Endothelial cell of umbilical vein (primary cell): ENCODE data around the gene TGM4. TPM values are rescaled to one million over a fixed set of nuclear protein-coding genes. Genes with fewer than 3 reads are reported as not detected.
"Not testable (repeated sequence)": the region's sequence is repeated elsewhere in the genome, so short reads cannot be mapped to it uniquely, and the experiment has no call there.

ENCODE experiments used
- BruUV-seq: library from RNA; stranded (reverse); fragments of 400-500 nt; replicated peaks from 2 replicates; lab custom pipeline; 2021; lab: Mats Ljungman, UMichigan
- CTCF ChIA-PET: fragments of 300-600, 350-600 bp; sonication (Branson Sonifier 250); formaldehyde crosslinking; loops from one replicate; lab custom pipeline; 2021; ENCODE audit warnings: antibody characterized with exemption, inconsistent platforms; lab: Charles Lee
- POLR2A ChIA-PET: fragments of 300-600, 350-600 bp; sonication (Branson Sonifier 250); formaldehyde crosslinking; loops from one replicate; lab custom pipeline; 2021; ENCODE audit warnings: antibody characterized with exemption, inconsistent platforms; lab: Charles Lee
- DNase-seq: peaks from one replicate; pipeline ENCODE4 v3.0.0-alpha.2; 2011; ENCODE audit warnings: low read depth, low spot score
- FAIRE-seq: peaks from 2 replicates; lab custom pipeline; 2011; peaks lifted over from hg19 to GRCh38; lab: Jason Lieb, UNC
- H2AFZ ChIP-seq: 2 replicates; pipeline ENCODE4 v1.6.0; 2012; ENCODE audit warnings: low read depth, low read length, control low read depth, inconsistent platforms
- H3K27ac ChIP-seq: 2 replicates; pipeline ENCODE4 v1.5.1; 2011; ENCODE audit warnings: low read depth, mild to moderate bottlenecking, control low read depth, low read length, moderate library complexity; ENCODE audit not compliant: insufficient read depth
- H3K27me3 ChIP-seq, 2 experiments: 2 replicates each; pipeline versions ENCODE4 v1.6.0 to v1.6.1; 2011; ENCODE audit warnings: low read length in 2 of 2, mixed read lengths in 1 of 2; ENCODE audit not compliant: control insufficient read depth in 2 of 2, insufficient read depth in 2 of 2
- H3K36me3 ChIP-seq, 2 experiments: 2 replicates in 1 of 2; 3 replicates in 1 of 2; pipeline ENCODE4 v1.5.1; 2011; ENCODE audit warnings: low read length in 2 of 2, mild to moderate bottlenecking in 1 of 2, moderate library complexity in 1 of 2; ENCODE audit not compliant: control insufficient read depth in 2 of 2, insufficient read depth in 2 of 2; ENCODE audit errors: extremely low read depth in 1 of 2
- H3K4me1 ChIP-seq: 3 replicates; pipeline ENCODE4 v1.5.1; 2011; ENCODE audit warnings: mild to moderate bottlenecking, low read length; ENCODE audit not compliant: control insufficient read depth, insufficient read depth; ENCODE audit errors: extremely low read depth
- H3K4me2 ChIP-seq: 2 replicates; pipeline ENCODE4 v1.6.1; 2011; ENCODE audit warnings: low read length, control low read depth, mixed read lengths; ENCODE audit not compliant: insufficient read depth
- H3K4me3 ChIP-seq, 3 experiments: fragments of 200-600 bp in 1 of 3; sonication (generic), shearing (Covaris generic) in 1 of 3; replicated peaks in 1 of 3; 2 replicates each; pipeline ENCODE4 v1.5.1; 2011 to 2016; ENCODE audit warnings: control low read depth in 3 of 3, low read length in 3 of 3, mild to moderate bottlenecking in 2 of 3, inconsistent platforms in 1 of 3, low read depth in 1 of 3, moderate library complexity in 1 of 3; ENCODE audit not compliant: insufficient read depth in 1 of 3
- H3K79me2 ChIP-seq: 2 replicates; pipeline ENCODE4 v1.6.0; 2012; ENCODE audit warnings: low read length, inconsistent platforms; ENCODE audit not compliant: control insufficient read depth, insufficient read depth
- H3K9ac ChIP-seq: replicated peaks from 2 replicates; pipeline ENCODE3; 2011; ENCODE audit warnings: low read length, control low read depth; ENCODE audit not compliant: insufficient read depth; ENCODE audit errors: extremely low read depth
- H3K9me1 ChIP-seq: replicated peaks from 3 replicates; pipeline ENCODE4 v1.6.0; 2011; ENCODE audit warnings: mild to moderate bottlenecking, low read length; ENCODE audit not compliant: control insufficient read depth, insufficient read depth; ENCODE audit errors: extremely low read depth
- H3K9me3 ChIP-seq: replicated peaks from 2 replicates; pipeline ENCODE4 v1.5.1; 2012; ENCODE audit warnings: low read length, inconsistent platforms; ENCODE audit not compliant: control insufficient read depth, insufficient read depth
- H4K20me1 ChIP-seq: replicated peaks from 2 replicates; pipeline ENCODE3; 2011; ENCODE audit warnings: mild to moderate bottlenecking, low read length; ENCODE audit not compliant: control insufficient read depth, insufficient read depth; ENCODE audit errors: extremely low read depth
- EZH2 ChIP-seq: IDR thresholded peaks from 2 replicates; pipeline ENCODE4 v1.6.1; 2012; ENCODE audit warnings: borderline replicate concordance, low read depth, mild to moderate bottlenecking, moderate library complexity, low read length, inconsistent platforms; ENCODE audit not compliant: severe bottlenecking
- FOS ChIP-seq: IDR thresholded peaks from 2 replicates; pipeline ENCODE4 v1.6.1; 2011; ENCODE audit warnings: mild to moderate bottlenecking, low read length, moderate library complexity, borderline replicate concordance; ENCODE audit not compliant: insufficient read depth
- JUN ChIP-seq: IDR thresholded peaks from 2 replicates; pipeline ENCODE4 v1.6.1; 2011; ENCODE audit warnings: borderline replicate concordance, low read depth; ENCODE audit not compliant: insufficient read length, insufficient read depth
- MYC ChIP-seq: IDR thresholded peaks from one replicate; pipeline ENCODE4 v1.6.1; 2011; ENCODE audit warnings: mild to moderate bottlenecking, low read depth, low read length
- POLR2A ChIP-seq: IDR thresholded peaks from 2 replicates; pipeline ENCODE4 v1.6.1; 2012; ENCODE audit warnings: low read depth, mild to moderate bottlenecking, control low read depth, low read length
- POLR2AphosphoS5 ChIP-seq: IDR thresholded peaks from 2 replicates; pipeline ENCODE4 v1.6.1; 2012; ENCODE audit warnings: low read depth, mild to moderate bottlenecking, control low read depth, low read length, moderate library complexity; ENCODE audit not compliant: insufficient read depth
- dilution Hi-C: fragments of 300-500 bp; cut with MboI; formaldehyde crosslinking; loops from one replicate; pipeline ENCODE4 v1.15.0; 2019; ENCODE audit warnings: low sequenced_read_pairs; ENCODE audit not compliant: extremely low pct_ligation_motif_present
- intact Hi-C: fragments of 100-400 bp; cut with micrococcal nuclease; formaldehyde crosslinking; loops from one replicate; pipeline ENCODE4 v1.10.0; 2022
- polyA plus RNA-seq, 4 experiments: library from polyadenylated mRNA; depleted of rRNA in 3 of 4; stranded (reverse) in 3 of 4; unstranded in 1 of 4; fragments of >200 nt; gene quantifications; 2 replicates each; pipeline versions ENCODE4 v1.2.1 to v1.2.3, GENCODE V29; 2011 to 2012; ENCODE audit warnings: missing spikeins in 1 of 4
- total RNA-seq: library from RNA; stranded (reverse); gene quantifications from 2 replicates; pipeline ENCODE4 v1.2.3, GENCODE V29; 2021
- TF ChIP-seq, protein P1 (sequence below): IDR thresholded peaks from 2 replicates; pipeline ENCODE4 v1.6.1; 2011; ENCODE audit not compliant: insufficient read depth, insufficient read length
- TF ChIP-seq, protein P2 (sequence below), 2 donors: IDR thresholded peaks; 1 replicate in 1 of 2; 2 replicates in 1 of 2; pipeline ENCODE4 v1.5.1; 2011; ENCODE audit warnings: low read length in 2 of 2, mild to moderate bottlenecking in 2 of 2, moderate library complexity in 2 of 2, control low read depth in 1 of 2, inconsistent platforms in 1 of 2, low read depth in 1 of 2; ENCODE audit not compliant: insufficient read depth in 1 of 2; ENCODE audit errors: extremely low read depth in 1 of 2

The TGM4 gene
- total and polyA plus RNA-seq, 2 donors (not counting 3 experiments of a cell fraction or from before 2014, with no cell fraction given) = 0.11 to 0.24 TPM

DNA sequence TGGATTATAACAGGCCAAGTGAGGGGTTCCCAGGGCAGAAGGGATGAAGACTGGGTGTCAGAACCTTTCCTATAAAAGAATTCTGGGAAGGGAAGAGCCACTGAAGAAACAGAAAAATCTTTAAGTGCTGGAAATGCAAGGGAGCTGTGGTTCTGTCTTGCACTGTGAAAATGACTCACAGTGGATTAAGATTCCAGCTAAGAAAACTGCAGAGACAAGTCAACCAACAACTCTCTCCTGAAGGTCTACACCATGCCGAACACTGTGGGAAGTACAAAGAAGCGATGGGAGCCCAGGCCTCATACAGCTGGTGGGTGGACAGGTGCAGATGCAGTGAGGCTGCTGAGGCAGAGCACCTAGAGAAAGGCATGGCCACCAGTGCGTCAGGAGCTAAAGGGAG lies 73.8 kb downstream of the TGM4 start:
- Histone ChIP-seq H3K4me2 (no peak overlapping the region), H2AFZ (no peak overlapping the region), H3K27ac (no peak overlapping the region), H4K20me1 (no peaks in the 10 kb centered on the region), H3K79me2 (no peaks in the 10 kb centered on the region), H3K4me3 (no peak overlapping the region), H3K9me1 (no peaks in the 10 kb centered on the region), H3K9me3 (no peaks in the 10 kb centered on the region), H3K9ac (no peak overlapping the region), H3K27me3 (no peaks in the 10 kb centered on the region), H3K36me3 (no peaks in the 10 kb centered on the region), H3K4me1 (no peaks in the 10 kb centered on the region)
- dilution Hi-C loops = no loop called here
- POLR2A ChIA-PET = no interaction called here
- intact Hi-C loops = no loop called here
- CTCF ChIA-PET = interaction anchor here (1.2 to 2.0 kb wide), 2 partner anchors 34 to 44 kb away, joined by 3 to 6 read pairs; no protein-coding TSS in a partner anchor
- BruUV-seq = no TSS peak
- TF ChIP-seq EZH2 = no peak
- TF ChIP-seq FOS = no peak
- TF ChIP-seq, protein P1, sequence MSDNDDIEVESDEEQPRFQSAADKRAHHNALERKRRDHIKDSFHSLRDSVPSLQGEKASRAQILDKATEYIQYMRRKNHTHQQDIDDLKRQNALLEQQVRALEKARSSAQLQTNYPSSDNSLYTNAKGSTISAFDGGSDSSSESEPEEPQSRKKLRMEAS = no peak
- TF ChIP-seq JUN = no peak
- TF ChIP-seq MYC = no peak
- TF ChIP-seq POLR2AphosphoS5 = no peak
- no peak for TF ChIP-seq POLR2A
- TF ChIP-seq, protein P2, sequence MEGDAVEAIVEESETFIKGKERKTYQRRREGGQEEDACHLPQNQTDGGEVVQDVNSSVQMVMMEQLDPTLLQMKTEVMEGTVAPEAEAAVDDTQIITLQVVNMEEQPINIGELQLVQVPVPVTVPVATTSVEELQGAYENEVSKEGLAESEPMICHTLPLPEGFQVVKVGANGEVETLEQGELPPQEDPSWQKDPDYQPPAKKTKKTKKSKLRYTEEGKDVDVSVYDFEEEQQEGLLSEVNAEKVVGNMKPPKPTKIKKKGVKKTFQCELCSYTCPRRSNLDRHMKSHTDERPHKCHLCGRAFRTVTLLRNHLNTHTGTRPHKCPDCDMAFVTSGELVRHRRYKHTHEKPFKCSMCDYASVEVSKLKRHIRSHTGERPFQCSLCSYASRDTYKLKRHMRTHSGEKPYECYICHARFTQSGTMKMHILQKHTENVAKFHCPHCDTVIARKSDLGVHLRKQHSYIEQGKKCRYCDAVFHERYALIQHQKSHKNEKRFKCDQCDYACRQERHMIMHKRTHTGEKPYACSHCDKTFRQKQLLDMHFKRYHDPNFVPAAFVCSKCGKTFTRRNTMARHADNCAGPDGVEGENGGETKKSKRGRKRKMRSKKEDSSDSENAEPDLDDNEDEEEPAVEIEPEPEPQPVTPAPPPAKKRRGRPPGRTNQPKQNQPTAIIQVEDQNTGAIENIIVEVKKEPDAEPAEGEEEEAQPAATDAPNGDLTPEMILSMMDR (IDR thresholded peaks at IDR 0.05; ENCODE audit: extremely low read depth in 1 of 2, insufficient read depth in 1 of 2, low read depth in 1 of 2, low read length in 2 of 2) = no peak
- FAIRE-seq (no peak), DNase-seq (no peak)

DNA sequence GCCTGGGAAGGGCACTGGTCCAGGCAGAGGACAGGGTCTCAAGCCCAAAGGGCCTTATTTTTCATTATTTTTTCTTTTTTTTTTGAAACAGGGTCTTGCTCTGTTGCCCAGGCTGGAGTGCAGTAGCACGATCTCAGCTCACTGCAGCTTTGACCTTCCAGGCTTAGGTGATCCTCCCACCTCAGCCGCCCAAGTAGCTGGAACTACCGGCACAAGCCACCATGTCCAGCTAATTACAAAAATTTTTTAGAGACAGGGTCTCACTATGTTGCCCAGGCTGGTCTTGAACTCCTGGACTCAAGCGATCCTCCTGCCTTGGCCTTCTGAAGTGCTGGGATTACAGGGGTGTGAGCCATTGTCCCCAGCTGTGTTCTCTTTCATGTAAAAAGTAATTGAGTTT lies 75.4 kb downstream of the TGM4 start:
- CTCF ChIA-PET = interaction anchor here (1.3 kb wide), 2 partner anchors 23 to 35 kb away, joined by 3 to 5 read pairs; no protein-coding TSS in a partner anchor
- dilution Hi-C loops, H3K27ac ChIP-seq, H3K4me2 ChIP-seq, intact Hi-C loops, DNase-seq, H3K9me1 ChIP-seq, BruUV-seq, H3K36me3 ChIP-seq, H3K9me3 ChIP-seq, H2AFZ ChIP-seq, H3K27me3 ChIP-seq, H3K9ac ChIP-seq, FAIRE-seq, H3K4me1 ChIP-seq, H4K20me1 ChIP-seq, H3K79me2 ChIP-seq, POLR2A ChIA-PET, H3K4me3 ChIP-seq: not testable (repeated sequence)
